HUES48 (cell line): ENCODE results near the gene SPATA31C1.
"Not testable (repeated sequence)": the region's sequence is repeated elsewhere in the genome, so short reads cannot be mapped to it uniquely, and the experiment has no call there.

Experiments
- H3K27ac ChIP-seq: one replicate; pipeline ENCODE4 v1.7.0; 2013; ENCODE audit warnings: low read depth, low read length, inconsistent platforms
- H3K27me3 ChIP-seq: 2 replicates; pipeline ENCODE4 v1.6.1; 2013; ENCODE audit warnings: mild to moderate bottlenecking, low read length; ENCODE audit not compliant: control insufficient read depth, insufficient read depth
- H3K36me3 ChIP-seq: 2 replicates; pipeline ENCODE4 v1.6.1; 2013; ENCODE audit warnings: low read length; ENCODE audit not compliant: control insufficient read depth, insufficient read depth
- H3K4me1 ChIP-seq: 2 replicates; pipeline ENCODE4 v1.6.1; 2013; ENCODE audit warnings: mild to moderate bottlenecking, low read length; ENCODE audit not compliant: control insufficient read depth, insufficient read depth
- H3K4me3 ChIP-seq: 2 replicates; pipeline ENCODE4 v1.5.1; 2013; ENCODE audit warnings: mild to moderate bottlenecking, low read depth, low read length
- H3K9ac ChIP-seq: 2 replicates; pipeline ENCODE4 v1.6.1; 2013; ENCODE audit warnings: mild to moderate bottlenecking, low read depth, low read length, moderate library complexity
- H3K9me3 ChIP-seq: 2 replicates; pipeline ENCODE4 v1.6.1; 2013; ENCODE audit warnings: low read length; ENCODE audit not compliant: control insufficient read depth, insufficient read depth

Gene SPATA31C1

GRCh38 chr9:87898151-87898550 lies 19.6 kb upstream of the SPATA31C1 start:
- H3K4me3 ChIP-seq = no peak overlapping the region

GRCh38 chr9:87902371-87902770 lies 15.4 kb upstream of the SPATA31C1 start:
- not testable (repeated sequence) for H3K4me3 ChIP-seq, H3K36me3 ChIP-seq, H3K9me3 ChIP-seq, H3K4me1 ChIP-seq, H3K27me3 ChIP-seq, H3K27ac ChIP-seq, H3K9ac ChIP-seq

More at GRCh38 chr9:87898151-87898550, 19.6 kb upstream of the SPATA31C1 start:
- Histone ChIP-seq H3K4me1 (no peaks in the 10 kb centered on the region), H3K27ac (no peak overlapping the region), H3K9ac (no peak overlapping the region), H3K36me3 (no peaks in the 10 kb centered on the region), H3K27me3 (no peaks in the 10 kb centered on the region), H3K9me3 (peaks cover 8% of the 10 kb centered on the region)

- Histone ChIP-seq H3K27me3 (no peaks in the 10 kb centered on the region), H3K36me3 (no peaks in the 10 kb centered on the region), H3K9me3 (no peaks in the 10 kb centered on the region), H3K9ac (no peak overlapping the region), H3K27ac (no peak overlapping the region), H3K4me1 (no peaks in the 10 kb centered on the region), H3K4me3 (no peak overlapping the region)
These were observed 8.3 kb upstream of the SPATA31C1 start for GRCh38 chr9:87909310-87910041.

DNA sequence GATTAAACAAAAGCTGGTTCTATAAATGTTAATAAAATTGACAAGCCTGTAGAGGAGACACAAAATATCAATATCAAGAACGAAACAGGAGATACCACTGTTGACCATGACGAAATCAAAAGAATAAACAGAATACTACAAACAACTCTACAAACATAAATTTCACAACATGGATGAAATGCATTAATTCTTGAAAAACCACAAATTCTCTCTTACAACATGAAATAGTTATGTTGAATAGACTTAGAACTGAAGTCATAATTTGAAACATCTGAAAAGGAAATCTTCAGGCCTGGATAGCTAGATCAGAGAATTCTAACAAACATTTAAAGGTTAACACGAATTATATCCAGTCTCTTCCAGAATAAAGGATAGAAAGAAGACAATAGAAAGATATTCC lies 6.9 kb upstream of the SPATA31C1 start:
- Histone ChIP-seq H3K9ac (no peak overlapping the region), H3K36me3 (no peaks in the 10 kb centered on the region), H3K4me3 (no peak overlapping the region), H3K4me1 (no peaks in the 10 kb centered on the region), H3K27me3 (no peaks in the 10 kb centered on the region), H3K27ac (no peak overlapping the region), H3K9me3 (no peaks in the 10 kb centered on the region)

DNA sequence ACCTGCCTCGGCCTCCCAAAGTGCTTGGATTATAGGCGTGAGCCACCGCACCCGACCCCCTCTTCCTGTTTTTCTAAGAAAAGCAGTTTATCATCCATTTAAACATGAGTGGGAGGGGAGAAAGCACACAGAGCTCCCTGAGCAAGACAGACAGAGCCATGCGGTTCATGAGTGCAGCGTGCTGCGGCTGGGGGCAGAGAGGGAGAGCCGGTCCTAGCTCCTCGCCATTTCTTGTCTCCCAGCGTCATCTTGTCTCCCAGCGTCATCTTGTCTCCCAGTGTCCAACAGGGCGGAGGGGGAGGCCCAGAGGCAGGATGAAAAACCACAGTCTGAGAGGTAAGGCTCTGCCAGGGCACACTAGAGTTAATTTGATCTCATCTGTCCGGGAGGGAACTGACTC lies 1.3 kb downstream of the SPATA31C1 start:
- not testable (repeated sequence) for H3K4me1 ChIP-seq

DNA sequence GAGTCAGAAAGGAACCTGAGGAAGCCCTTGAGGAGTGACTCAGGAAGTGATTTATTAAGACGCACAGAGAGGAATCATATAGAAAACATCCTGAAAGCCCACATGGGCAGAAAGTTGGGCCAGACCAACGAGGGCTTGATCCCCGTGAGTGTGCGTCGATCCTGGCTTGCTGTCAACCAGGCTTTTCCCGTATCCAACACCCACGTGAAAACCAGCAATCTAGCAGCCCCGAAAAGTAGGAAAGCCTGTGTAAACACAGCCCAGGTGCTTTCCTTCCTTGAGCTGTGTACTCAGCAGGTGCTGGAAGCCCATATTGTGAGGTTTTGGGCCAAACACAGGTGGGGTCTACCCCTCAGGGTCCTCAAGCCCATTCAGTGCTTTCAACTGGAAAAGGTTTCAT lies 3.8 kb downstream of the SPATA31C1 start:
- H3K27ac ChIP-seq, H3K9me3 ChIP-seq, H3K4me3 ChIP-seq, H3K9ac ChIP-seq, H3K4me1 ChIP-seq, H3K27me3 ChIP-seq, H3K36me3 ChIP-seq: not testable (repeated sequence)

More for the DNA sequence above, 1.3 kb downstream of the SPATA31C1 start:
- not testable (repeated sequence) for H3K27me3 ChIP-seq, H3K9ac ChIP-seq, H3K36me3 ChIP-seq, H3K9me3 ChIP-seq, H3K27ac ChIP-seq, H3K4me3 ChIP-seq

DNA sequence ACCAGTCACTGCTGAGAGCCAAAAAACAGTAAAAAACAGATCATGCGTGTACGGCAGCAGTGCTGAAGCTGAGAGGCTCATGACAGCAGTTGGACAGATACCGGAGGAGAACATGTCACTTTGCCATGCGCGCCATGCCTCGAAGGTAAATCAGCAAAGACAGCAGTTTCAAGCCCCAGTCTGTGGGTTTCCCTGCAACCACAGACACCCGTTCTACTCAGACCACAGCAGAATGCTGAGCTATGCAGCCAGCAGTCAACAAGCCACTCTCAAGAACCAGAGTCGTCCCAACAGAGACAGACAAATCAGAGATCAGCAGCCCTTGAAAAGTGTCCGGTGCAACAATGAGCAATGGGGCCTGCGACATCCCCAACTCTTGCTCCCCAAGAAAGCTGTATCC lies 5.2 kb downstream of the SPATA31C1 start:
- not testable (repeated sequence) for H3K27ac ChIP-seq, H3K36me3 ChIP-seq, H3K9ac ChIP-seq, H3K4me3 ChIP-seq, H3K4me1 ChIP-seq, H3K9me3 ChIP-seq, H3K27me3 ChIP-seq

- H3K36me3 ChIP-seq, H3K9me3 ChIP-seq, H3K27ac ChIP-seq, H3K27me3 ChIP-seq, H3K9ac ChIP-seq, H3K4me3 ChIP-seq, H3K4me1 ChIP-seq: not testable (repeated sequence)
These were observed 7.1 kb downstream of the SPATA31C1 start for GRCh38 chr9:87924851-87925250.

GRCh38 chr9:87929152-87929551 lies 11.4 kb downstream of the SPATA31C1 start:
- not testable (repeated sequence) for H3K27me3 ChIP-seq, H3K9ac ChIP-seq, H3K9me3 ChIP-seq, H3K4me1 ChIP-seq, H3K4me3 ChIP-seq, H3K27ac ChIP-seq, H3K36me3 ChIP-seq

GRCh38 chr9:87934444-87934843 lies 16.7 kb downstream of the SPATA31C1 start:
- not testable (repeated sequence) for H3K36me3 ChIP-seq, H3K27ac ChIP-seq, H3K9ac ChIP-seq, H3K27me3 ChIP-seq, H3K9me3 ChIP-seq, H3K4me3 ChIP-seq, H3K4me1 ChIP-seq

DNA sequence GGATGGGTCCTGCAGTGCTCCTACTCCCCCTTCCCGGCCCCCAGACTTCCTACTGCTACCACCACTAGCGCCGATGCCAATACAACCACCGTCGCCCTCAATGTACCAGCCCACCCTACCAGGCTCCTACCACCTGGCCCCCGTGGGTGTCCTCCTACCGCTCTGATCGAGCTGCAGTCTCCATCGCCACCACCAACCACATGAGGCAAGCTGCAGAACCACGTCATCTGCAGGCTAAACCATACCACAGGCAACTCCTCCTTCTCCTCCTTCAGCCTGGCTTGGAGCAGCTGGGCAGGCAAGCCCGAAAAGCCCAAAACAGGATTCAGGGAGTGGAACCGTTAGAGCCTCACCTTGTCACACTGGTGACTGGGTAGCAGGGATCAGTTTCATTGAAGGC lies 19.6 kb downstream of the SPATA31C1 start:
- H3K27me3 ChIP-seq, H3K36me3 ChIP-seq, H3K9ac ChIP-seq, H3K9me3 ChIP-seq, H3K27ac ChIP-seq, H3K4me3 ChIP-seq, H3K4me1 ChIP-seq: not testable (repeated sequence)

GRCh38 chr9:87937918-87938317 lies 20.2 kb downstream of the SPATA31C1 start:
- not testable (repeated sequence) for H3K9ac ChIP-seq, H3K4me3 ChIP-seq, H3K9me3 ChIP-seq, H3K27me3 ChIP-seq, H3K27ac ChIP-seq, H3K4me1 ChIP-seq, H3K36me3 ChIP-seq
